GM23248 (cell line): ENCODE data around the gene CTNNA2.

Source experiments
- EZH2 ChIP-seq: fragments of 200-600 bp; sonication (generic); IDR thresholded peaks from 2 replicates; pipeline ENCODE4 v1.6.1; 2018; ENCODE audit warnings: antibody characterized with exemption, mild to moderate bottlenecking; ENCODE audit not compliant: insufficient read depth, poor library complexity, severe bottlenecking
- EZH2phosphoT487 ChIP-seq: fragments of 200-600 bp; sonication (generic); IDR thresholded peaks from 2 replicates; pipeline ENCODE4 v1.6.1; 2018; ENCODE audit warnings: antibody characterized with exemption, moderate library complexity, mild to moderate bottlenecking, low read depth; ENCODE audit not compliant: insufficient read depth

DNA sequence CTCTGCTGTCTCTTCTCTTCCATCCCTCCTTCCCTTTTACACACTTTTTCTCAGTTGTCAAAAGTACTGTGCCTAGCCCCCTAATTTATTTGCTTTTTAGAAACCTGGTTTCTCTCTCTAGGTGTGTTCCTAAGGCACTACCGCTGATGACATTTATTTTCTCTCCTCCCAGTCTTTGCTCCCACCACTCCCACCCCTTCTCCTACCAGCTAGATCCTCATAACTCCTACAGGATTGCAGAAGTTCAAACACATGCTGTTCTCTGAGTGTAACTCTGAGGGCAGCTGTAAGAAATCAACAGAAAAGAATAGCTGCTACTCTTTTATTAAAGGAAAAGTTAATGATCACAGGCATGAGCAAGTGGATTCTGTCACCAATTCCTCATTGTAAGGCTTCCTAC lies 814.0 kb downstream of the CTNNA2 start:
- TF ChIP-seq EZH2phosphoT487, result no peak
- TF ChIP-seq EZH2, result no peak
